HG03025 (cell line): ENCODE measurements around the gene OPA1.

Source experiments
- ATAC-seq: cut with Tn5 transposase; IDR thresholded peaks from one replicate; pipeline ENCODE4 v1.9.1; 2021; ENCODE audit warnings: mild to moderate bottlenecking, moderate library complexity; ENCODE audit not compliant: unreplicated experiment, low FRiP score

Gene OPA1, protein sequence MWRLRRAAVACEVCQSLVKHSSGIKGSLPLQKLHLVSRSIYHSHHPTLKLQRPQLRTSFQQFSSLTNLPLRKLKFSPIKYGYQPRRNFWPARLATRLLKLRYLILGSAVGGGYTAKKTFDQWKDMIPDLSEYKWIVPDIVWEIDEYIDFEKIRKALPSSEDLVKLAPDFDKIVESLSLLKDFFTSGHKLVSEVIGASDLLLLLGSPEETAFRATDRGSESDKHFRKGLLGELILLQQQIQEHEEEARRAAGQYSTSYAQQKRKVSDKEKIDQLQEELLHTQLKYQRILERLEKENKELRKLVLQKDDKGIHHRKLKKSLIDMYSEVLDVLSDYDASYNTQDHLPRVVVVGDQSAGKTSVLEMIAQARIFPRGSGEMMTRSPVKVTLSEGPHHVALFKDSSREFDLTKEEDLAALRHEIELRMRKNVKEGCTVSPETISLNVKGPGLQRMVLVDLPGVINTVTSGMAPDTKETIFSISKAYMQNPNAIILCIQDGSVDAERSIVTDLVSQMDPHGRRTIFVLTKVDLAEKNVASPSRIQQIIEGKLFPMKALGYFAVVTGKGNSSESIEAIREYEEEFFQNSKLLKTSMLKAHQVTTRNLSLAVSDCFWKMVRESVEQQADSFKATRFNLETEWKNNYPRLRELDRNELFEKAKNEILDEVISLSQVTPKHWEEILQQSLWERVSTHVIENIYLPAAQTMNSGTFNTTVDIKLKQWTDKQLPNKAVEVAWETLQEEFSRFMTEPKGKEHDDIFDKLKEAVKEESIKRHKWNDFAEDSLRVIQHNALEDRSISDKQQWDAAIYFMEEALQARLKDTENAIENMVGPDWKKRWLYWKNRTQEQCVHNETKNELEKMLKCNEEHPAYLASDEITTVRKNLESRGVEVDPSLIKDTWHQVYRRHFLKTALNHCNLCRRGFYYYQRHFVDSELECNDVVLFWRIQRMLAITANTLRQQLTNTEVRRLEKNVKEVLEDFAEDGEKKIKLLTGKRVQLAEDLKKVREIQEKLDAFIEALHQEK

DNA sequence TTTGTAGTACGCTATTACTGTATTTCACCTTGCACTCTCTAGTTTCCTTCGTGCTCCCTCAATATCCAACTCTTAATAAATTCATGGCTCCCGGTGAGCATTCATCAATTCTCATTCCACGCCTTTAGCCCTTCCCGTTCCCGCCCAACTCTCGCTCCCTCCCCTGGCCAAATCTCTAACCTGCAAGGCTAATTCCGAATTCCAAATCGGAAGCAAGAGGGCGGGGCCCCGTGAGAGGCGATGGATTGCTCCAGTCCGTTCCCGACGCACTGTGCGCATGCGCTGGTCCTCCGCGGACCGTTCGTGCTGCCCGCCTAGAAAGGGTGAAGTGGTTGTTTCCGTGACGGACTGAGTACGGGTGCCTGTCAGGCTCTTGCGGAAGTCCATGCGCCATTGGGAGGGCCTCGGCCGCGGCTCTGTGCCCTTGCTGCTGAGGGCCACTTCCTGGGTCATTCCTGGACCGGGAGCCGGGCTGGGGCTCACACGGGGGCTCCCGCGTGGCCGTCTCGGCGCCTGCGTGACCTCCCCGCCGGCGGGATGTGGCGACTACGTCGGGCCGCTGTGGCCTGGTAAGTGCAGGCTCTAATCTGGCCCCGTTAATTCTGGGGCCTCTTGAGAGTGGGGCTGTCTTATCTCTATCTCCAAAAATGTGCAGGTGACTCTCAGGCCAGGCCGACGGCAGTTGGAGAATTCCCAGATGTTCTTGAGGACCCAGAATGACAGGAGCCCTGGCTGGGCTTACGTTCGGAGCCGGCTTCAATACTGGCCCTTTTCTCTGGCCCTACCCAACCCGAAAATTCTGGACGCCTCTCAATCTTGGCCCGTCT is at the start of gene OPA1:
Gene OPA1 (plus strand): TSS at position 368 of the 827 bp plus-strand sequence. CDS start 170 bp downstream, at position 538.
- ATAC-seq = peak; percentile 94

DNA sequence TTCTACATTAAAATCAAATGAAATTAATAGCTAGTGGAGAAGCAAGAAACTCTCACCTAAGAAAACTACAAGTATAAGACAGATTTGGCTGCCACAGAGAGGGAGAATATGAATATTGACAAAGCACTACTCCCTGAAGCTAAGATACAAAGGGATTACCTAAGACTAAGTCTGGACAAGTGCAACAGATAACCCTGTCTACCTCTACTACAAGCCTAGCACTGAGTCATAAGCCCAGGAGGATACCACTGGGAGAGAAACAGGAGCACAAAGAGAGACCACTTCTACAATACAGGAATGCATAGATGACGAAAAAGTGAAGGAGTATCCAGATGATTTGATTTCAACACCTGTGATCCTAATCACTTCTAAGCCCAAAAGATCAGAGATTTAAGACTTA is 48.7 kb upstream of the OPA1 start:
- ATAC-seq = no peak

DNA sequence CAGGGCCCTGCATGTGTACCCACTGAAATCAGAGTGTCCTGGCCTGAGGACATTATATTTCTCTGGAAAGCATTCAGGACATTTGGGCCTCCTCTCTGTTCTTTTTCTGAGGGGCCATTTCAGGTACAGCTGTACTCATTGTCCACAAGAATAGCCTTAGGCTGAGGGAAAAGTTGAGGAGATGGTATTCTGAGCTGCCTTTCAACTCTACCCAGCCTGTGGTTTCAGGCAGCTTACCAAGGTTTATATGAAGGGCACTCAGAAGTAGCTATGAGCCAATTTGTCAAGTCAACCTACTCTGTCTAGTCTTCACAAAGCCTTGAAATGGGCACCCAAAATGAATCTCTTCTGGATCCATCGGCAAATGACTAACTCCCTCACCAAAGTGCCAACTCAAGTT is 47.7 kb upstream of the OPA1 start:
- ATAC-seq = no peak

DNA sequence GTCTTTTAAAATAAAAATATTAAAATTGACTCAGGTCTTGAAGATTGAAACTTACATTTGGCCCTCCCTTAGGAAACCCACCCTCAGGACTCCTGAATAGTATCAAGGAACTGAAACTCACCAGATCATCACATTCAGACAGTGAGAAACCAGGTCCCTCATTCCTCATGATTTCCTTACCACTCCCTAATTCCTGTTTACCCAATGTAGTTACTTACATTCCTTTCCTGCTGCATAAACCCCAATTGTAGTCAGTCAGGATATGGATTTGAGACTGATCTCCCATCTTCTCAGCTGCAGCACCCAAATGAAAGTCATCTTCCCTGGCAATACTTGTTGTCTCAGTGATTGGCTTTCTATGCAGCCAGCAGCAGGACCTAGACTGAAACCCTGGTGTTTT is 46.9 kb upstream of the OPA1 start:
- ATAC-seq = no peak

DNA sequence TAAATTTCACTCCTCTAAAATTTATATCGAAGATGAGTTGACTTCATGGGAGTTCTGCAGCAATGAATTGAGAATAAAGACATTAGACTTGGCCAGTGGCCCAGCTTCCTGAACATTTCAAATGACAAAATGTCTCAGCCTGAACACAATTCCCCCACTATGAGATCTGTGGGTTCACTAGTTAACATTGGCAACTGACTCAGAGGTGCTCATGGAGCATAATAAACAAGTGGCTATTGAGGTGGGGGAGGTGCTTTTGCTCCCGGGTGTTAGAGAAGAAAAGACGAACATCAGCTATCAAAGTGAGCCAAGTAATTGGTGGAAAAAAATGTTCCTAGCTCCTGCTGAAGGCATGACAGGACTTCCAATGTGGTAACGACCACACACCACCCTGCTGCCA is 44.6 kb upstream of the OPA1 start:
- ATAC-seq = no peak

DNA sequence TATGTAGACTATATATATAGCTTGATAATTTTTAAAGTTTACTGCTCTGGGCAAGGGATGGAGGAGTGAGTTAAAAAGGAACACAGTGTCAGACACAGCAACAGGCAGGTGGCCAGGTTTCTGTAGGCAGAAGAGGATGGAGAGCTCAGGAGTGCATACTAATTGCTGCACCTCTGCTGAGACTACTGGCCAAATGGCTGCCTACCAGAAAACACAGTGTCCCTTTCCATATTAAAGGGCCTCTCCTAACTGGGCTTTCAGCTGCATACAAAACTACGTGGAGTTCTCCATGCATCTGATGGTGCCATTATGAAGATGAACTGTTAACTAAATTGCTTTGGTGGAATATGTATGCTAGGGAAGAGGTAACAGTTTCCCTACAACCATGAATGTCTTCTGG is 40.1 kb upstream of the OPA1 start:
- ATAC-seq = no peak

DNA sequence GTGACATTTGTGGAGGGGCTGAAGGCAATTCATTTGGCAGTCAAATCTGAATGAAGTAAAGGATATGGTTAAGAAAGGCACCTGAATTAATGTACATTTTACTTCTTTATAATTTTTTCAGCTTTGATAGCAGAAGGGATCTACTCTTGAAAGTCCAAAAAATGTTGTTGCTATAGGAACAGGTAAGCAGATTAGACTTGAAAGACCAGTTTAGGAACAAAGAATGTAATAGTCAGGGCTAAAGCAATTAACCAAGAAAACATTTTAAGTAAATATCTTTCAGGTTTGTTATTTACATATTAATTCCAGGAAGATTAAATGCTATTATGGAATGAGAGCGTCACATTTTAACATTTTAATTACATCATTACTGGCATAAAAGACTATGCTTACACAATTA is 39.4 kb upstream of the OPA1 start:
- ATAC-seq = no peak

DNA sequence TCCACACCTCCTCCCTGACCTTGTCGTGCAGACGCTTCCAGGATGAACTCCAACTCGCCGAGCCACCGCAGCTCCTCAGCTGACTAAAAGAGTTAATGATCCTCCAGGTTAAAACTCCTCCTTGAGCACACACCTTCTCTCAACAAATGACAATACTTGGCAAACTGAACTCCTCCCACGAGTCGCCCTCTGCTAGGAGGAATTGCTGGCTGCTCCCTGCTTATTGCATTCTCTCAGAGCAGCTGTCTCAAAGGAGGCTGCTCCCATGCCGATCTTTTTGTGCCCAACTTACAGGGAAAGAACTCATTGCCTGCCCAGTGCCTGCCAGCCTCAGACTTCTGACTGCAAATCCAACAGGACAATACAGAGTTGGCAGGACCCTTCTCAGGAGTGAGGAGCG is 38.2 kb upstream of the OPA1 start, which contains the start of gene ATP13A4:
Gene ATP13A4 (minus strand): TSS at position 85 of the 400 bp plus-strand sequence. CDS start 96 bp downstream, outside the sequence.
- no peak for ATAC-seq

DNA sequence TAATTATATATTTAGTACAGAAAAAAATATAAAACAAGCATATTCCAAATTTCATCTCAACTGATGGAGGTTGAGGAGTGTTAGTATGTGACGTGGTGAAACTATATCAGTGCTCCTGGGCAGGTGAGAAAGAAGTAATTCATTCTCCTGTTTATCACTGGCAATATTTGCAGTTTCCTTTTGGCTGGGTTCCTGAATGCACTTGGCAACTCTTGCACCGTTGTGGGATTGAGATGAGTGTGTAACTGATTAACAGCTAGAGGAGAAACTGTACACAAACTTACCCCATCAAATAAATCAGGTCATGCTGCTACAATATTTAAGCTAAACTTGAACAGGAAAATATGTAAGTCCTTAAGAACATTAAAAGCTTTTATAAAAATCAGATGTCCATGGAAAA is 36.2 kb upstream of the OPA1 start:
- no peak for ATAC-seq

DNA sequence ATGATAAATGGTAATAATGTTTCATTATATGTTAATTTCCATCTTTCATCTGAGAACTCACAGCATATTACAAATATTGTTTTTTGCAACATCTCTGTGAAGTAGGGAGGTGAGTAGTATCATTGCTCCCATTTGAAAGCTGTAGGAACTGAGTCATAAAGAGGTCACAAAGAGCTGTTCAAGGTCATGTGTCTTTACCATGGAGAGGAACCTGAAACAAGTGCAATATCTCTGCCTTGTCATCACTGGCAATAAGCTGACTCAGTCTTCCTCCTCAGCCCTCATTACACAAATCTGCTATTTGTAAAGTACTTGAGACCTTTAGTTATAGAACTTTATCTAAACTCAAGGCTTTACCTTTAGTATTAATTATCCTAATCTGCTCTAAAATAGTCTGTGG is 33.9 kb upstream of the OPA1 start:
- ATAC-seq = no peak

DNA sequence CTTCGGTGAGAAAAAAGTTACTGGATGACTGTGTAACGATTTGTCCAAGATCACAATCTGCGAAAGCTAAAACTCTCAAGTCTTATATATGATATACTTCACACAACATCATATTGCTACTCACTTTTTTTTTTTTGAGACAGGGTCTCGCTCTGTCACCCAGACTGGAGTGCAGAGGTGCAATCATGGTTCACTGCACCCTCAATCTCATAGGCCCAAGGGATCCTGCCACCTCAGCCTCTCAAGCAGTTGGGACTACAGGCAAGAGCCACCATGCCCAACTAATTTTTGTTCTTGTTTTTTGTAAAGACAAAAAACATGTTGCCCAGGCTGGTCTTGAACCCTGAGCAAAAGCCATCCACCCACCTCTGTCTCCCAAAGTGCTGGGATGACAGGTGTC is 32.9 kb upstream of the OPA1 start:
- no peak for ATAC-seq

DNA sequence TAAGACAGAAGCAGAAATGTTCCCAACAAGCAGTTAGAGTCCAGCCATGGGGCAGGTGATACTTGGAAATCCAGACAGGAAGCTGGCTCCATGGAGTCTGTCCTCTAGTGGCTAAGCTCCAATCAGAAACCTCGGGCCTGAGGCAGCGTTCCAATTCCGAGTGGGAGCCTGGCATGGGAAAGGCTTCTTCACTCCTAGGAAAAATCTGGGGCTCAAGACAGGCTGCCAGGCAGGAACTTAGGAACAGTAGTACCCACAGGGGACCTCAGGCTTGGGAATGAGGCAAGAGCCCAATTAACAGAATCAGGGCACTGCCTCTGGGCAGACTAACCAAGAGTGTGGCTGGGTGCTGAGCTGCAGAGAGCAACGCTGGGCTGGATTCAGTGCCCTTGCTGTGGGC is 32.1 kb upstream of the OPA1 start:
- ATAC-seq = no peak

DNA sequence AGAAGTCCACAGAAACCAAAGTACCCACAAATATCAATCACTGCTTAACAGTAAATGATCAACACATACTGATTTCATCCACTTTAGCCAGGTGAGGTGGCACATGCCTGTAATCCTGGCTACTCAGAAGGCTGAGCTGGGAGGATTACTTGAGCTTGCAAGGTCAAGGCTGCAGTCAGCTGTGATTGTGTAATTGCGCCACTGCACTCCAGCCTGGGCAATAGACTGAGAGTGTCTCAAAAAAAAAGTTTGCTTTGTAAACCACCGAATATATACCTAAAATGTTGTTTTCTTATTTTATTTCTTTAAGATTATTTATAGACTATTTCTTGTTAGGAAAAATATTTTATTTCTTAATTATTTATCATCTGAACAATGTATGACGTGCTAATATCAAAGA is 29.6 kb upstream of the OPA1 start:
- no peak for ATAC-seq

DNA sequence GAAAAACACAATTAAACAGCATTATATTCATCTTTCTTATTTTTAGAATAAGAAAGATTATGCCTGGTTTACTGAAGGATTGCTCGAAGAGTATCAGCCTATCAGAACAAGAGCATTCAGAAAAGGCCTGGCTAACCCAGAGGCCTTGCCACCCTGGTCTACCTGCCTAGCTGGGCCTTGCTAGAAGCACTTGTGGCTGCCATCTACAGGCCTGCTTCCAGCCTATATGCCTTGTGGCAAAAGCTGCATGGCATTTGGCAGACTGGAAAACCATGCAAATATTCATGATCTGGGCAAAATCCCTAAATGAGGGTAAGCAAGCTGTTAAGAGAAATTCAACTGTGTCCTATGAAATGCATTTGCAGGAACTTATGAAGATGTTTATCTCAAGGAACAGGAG is 29.0 kb upstream of the OPA1 start:
- no peak for ATAC-seq

DNA sequence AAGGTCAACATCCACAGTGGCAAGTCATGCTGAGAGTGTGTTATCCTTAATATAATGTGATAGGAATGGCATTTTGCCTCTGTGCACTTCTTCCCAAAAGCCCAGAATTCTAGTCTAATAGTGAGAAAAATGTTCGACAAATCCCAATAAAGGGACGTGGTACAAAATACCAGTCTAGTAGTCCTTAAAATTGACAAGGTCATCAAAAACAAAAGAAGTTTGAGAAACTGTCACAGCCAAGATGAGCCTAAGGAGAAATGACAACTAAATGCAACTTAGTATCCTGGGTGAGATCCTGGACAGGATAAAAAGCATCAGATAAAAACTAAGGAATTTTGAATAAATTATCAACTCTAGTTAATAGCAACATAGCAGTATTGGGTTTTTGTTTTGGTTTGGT is 23.9 kb upstream of the OPA1 start:
- ATAC-seq = no peak

DNA sequence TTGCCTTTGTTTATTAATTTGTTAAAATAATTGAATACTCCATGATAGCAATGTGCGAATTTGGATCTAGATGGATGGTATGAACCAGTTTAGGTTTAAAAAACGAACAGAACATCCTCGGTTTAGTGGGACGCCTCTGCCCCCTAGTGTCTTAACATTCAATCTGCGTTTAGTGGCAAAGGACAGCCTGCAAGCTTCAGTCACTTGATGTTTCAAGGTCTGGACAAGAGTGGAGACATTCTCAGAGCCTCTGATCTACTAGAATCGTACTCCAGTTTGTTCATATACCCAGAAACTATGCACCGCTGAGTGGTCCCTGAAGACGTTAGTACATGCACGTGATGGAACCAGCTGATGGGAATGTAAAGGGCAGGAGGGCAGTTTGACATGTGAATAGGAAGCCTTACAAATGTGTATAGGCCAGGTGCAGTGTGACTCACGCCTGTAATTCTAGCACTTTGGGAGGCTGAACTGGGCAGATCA is 20.5 kb upstream of the OPA1 start:
- peak; percentile 66 for ATAC-seq

DNA sequence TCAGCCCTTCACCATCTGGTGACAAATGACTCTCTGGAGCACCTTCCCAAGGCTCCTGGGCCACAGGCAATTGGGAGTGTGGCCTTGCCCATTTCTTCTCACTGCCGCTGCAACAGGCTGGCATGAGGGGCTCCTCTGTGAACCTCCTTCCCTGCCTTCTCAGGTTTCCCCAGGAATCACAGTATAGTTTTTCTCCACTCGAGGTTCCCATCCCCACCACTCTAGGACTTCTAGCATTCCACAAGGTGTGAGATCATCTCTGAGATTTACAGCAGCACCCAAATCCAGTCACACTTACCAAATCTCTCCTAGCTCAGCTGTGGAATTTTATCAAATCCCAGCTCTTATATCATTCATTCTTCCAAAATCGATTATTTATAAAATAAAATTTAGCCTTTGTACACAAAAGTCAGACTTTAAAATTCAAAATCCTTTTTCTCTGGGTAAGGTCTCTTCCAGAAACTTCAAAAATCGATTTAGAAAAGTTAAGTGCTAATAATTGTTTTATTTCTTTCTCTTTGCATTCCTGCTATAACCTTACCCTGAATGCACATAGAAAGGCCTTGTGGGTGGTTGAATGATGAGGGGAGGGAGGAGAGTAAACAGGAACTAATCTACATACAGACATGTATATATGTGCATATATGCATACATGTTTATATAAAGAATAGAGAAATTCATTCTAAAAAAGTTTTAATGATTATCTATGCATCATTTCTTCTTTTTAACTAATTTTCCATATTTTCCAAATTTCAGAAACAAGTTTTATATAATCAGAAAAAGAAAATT is 19.4 kb upstream of the OPA1 start:
- no peak for ATAC-seq

DNA sequence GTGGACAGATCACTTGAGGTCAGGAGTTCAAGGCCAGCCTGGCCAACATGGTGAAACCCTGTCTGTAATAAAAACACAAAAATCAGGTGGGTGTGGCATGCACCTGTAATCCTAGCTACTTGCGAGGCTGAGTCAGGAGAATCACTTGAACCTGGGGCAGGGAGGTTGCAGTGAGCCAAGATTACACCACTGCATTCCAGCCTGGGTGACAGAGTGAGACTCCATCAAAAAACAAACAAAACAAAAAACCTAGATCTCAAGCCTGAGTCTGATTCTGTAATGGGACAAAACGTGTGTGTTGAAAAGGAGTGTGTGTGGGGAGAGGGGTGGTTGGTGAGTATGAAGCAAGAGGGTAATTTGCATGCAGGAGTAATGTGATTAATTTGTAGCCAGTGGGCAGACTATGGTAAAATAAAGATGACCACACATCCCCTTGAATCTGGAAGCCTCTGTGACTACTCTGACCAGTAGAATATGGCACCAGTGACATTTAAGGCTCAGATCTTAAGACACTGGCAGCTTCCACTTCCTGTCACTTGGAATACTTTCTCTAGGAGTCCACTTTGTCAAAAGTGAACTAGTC is 18.4 kb upstream of the OPA1 start:
- no peak for ATAC-seq

DNA sequence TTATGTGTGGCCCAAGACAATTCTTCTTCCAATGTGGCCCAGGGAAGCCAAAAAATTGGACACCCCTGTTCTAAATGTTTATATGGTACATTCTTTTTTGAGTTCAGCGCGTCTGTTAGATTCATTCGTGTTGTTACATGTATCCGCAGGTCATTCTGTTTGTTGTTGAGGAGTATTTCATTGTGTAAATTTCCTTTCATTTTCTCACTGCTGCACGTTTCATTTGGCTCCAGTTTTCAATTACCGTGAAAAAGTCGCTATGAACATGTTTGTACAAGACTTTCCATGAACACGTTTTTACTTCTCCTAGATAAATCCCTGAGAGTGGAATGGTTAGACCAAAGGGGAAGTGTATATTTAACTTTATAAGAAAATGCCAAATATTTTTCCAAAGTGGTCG is 7.5 kb upstream of the OPA1 start:
- no peak for ATAC-seq
